H1 (cell line): Measurements from ENCODE around the gene RTN4RL2.

ENCODE experiments used
- CHD2 ChIP-seq: IDR thresholded peaks from 2 replicates; pipeline ENCODE4 v1.6.1; 2012; ENCODE audit warnings: low read length, improper control_type of control experiment
- CTCF ChIP-seq, 3 experiments: IDR thresholded peaks; 1 replicate in 2 of 3; 2 replicates in 1 of 3; pipeline versions ENCODE4 v1.5.1 to v1.6.1; 2011; ENCODE audit warnings: low read length in 3 of 3, mild to moderate bottlenecking in 3 of 3, inconsistent platforms in 2 of 3, low read depth in 1 of 3, moderate library complexity in 1 of 3; ENCODE audit not compliant: insufficient read depth in 1 of 3; ENCODE audit errors: control extremely low read depth in 1 of 3
- EP300 ChIP-seq, 2 experiments: IDR thresholded peaks; 1 replicate in 1 of 2; 2 replicates in 1 of 2; pipeline ENCODE4 v1.6.1; 2011 to 2012; ENCODE audit warnings: low read depth in 2 of 2, low read length in 2 of 2, mild to moderate bottlenecking in 2 of 2, borderline replicate concordance in 1 of 2, inconsistent platforms in 1 of 2, moderate library complexity in 1 of 2
- EZH2 ChIP-seq: fragments of 200-600 bp; sonication (generic); IDR thresholded peaks from 2 replicates; pipeline ENCODE4 v1.7.1; 2012; ENCODE audit warnings: low read depth, mild to moderate bottlenecking, moderate library complexity, low read length, inconsistent platforms; ENCODE audit not compliant: severe bottlenecking
- HDAC2 ChIP-seq, 2 experiments: fragments of 300-600 bp in 1 of 2; sonication (generic) in 1 of 2; IDR thresholded peaks; 2 replicates each; pipeline ENCODE4 v1.6.1; 2011 to 2012; ENCODE audit warnings: low read depth in 2 of 2, low read length in 2 of 2, mild to moderate bottlenecking in 2 of 2, moderate library complexity in 2 of 2, borderline replicate concordance in 1 of 2, inconsistent platforms in 1 of 2
- NANOG ChIP-seq: IDR thresholded peaks from 2 replicates; pipeline ENCODE4 v1.6.1; 2011; ENCODE audit warnings: low read length, low read depth, mild to moderate bottlenecking, inconsistent platforms; ENCODE audit not compliant: insufficient read depth, poor library complexity, severe bottlenecking
- POLR2A ChIP-seq, 2 experiments: IDR thresholded peaks; 1 replicate in 1 of 2; 2 replicates in 1 of 2; pipeline ENCODE4 v1.6.1; 2011; ENCODE audit warnings: low read depth in 2 of 2, low read length in 2 of 2, mild to moderate bottlenecking in 2 of 2; ENCODE audit errors: control extremely low read depth in 1 of 2
- POLR2AphosphoS5 ChIP-seq: IDR thresholded peaks from 2 replicates; pipeline ENCODE4 v1.6.1; 2011; ENCODE audit warnings: low read depth, low read length
- RAD21 ChIP-seq, 2 experiments: IDR thresholded peaks in 1 of 2; conservative IDR thresholded peaks in 1 of 2; 2 replicates each; pipeline ENCODE4 v1.6.1; 2011; ENCODE audit warnings: low read depth in 2 of 2, low read length in 2 of 2, improper control_type of control experiment in 1 of 2, inconsistent platforms in 1 of 2, mild to moderate bottlenecking in 1 of 2, moderate library complexity in 1 of 2
- TEAD4 ChIP-seq: IDR thresholded peaks from 2 replicates; pipeline ENCODE4 v1.6.1; 2012; ENCODE audit warnings: low read depth, low read length, inconsistent platforms, mixed read lengths
- TF ChIP-seq, protein P1 (sequence below): IDR thresholded peaks from 2 replicates; pipeline ENCODE4 v1.6.1; 2012; ENCODE audit warnings: low read length, inconsistent platforms

GRCh38 chr11:57432714-57433163, 27.6 kb upstream of the RTN4RL2 start:
- no peak for TF ChIP-seq NANOG
- no peak for TF ChIP-seq CTCF (IDR thresholded peaks at IDR 0.05; ENCODE audit: control extremely low read depth in 1 of 3, insufficient read depth in 1 of 3, low read depth in 1 of 3, low read length in 3 of 3)
- TF ChIP-seq, protein P1, sequence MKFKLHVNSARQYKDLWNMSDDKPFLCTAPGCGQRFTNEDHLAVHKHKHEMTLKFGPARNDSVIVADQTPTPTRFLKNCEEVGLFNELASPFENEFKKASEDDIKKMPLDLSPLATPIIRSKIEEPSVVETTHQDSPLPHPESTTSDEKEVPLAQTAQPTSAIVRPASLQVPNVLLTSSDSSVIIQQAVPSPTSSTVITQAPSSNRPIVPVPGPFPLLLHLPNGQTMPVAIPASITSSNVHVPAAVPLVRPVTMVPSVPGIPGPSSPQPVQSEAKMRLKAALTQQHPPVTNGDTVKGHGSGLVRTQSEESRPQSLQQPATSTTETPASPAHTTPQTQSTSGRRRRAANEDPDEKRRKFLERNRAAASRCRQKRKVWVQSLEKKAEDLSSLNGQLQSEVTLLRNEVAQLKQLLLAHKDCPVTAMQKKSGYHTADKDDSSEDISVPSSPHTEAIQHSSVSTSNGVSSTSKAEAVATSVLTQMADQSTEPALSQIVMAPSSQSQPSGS = no peak
- TF ChIP-seq EP300 (IDR thresholded peaks at IDR 0.05; ENCODE audit: borderline replicate concordance in 1 of 2, low read depth in 2 of 2, low read length in 2 of 2) = no peak
- TF ChIP-seq HDAC2 (IDR thresholded peaks at IDR 0.05; ENCODE audit: borderline replicate concordance in 1 of 2, low read depth in 2 of 2, low read length in 2 of 2) = no peak
- no peak for TF ChIP-seq POLR2A (IDR thresholded peaks at IDR 0.05; ENCODE audit: control extremely low read depth in 1 of 2, low read depth in 2 of 2, low read length in 2 of 2)
- no peak for TF ChIP-seq RAD21 (IDR thresholded peaks at IDR 0.05 in 1 of 2, conservative IDR thresholded peaks at IDR 0.05 in 1 of 2; ENCODE audit: low read depth in 2 of 2, low read length in 2 of 2)
- TF ChIP-seq TEAD4 = no peak
- no peak for TF ChIP-seq POLR2AphosphoS5
- TF ChIP-seq EZH2 = no peak
- TF ChIP-seq CHD2 = no peak
